ENCODE data around the gene CDC42SE2.

Gene CDC42SE2

DNA sequence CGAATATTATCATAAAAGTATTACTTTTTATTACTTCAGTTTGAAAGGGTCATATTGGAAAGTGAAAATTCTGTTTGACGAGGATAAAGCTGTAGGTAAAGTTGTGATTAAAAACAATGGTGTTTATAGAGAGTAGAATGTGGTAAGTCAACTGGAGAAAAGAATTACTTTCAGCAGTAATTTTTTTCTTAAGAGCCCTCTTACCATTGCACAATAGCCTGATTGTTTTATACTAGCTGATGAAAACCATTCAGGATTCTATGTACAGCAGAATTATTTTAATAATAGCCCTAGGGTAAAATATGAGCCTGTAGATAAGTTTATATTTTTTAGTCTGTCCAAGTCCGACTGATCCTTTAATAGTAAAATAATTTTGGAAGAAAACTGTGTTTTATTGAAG is 16.6 kb downstream of the CDC42SE2 start:
- no peak for DNase-seq

- DNase-seq = no peak
Measured at GRCh38 chr5:131281133-131281867, 17.4 kb downstream of the CDC42SE2 start.

DNA sequence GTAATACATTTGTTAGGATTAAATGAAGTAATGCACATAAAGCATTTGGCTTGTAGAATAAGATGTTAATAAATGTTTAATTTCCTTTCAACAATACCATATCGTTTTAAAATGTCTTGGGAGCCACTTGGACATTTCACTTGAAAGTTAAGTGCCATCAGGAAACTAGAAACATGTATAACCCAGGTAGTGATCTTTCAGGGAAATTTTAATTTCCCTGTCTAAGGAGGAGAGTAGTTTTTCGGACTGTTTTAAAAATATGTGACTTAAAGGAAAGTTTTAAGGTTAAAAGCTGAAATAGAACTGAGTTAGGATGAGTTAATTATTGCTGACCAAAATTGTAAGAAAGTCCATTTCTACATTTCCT is 18.0 kb downstream of the CDC42SE2 start:
- no peak for DNase-seq

DNA sequence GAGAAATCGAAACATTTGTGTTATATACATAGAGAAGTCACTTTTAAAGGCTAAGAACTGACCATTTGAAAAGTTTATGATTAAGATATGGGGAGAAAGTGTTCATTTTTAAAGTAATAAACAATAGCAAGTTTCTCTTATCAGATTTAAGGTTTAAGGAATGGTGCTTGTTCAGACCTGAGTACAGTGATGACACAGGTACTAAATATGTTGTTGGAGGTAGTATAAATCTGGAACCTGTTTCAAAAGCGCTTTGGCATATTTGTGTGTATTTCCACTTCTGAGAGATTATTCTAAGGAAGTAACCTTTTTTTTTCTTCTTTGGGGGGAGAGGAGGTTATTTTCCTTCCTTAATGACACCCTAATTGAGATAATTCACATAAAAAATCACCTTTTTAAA is 18.4 kb downstream of the CDC42SE2 start:
- no peak for DNase-seq

GRCh38 chr5:131285703-131286399 is 22.0 kb downstream of the CDC42SE2 start:
- no peak for DNase-seq

DNA sequence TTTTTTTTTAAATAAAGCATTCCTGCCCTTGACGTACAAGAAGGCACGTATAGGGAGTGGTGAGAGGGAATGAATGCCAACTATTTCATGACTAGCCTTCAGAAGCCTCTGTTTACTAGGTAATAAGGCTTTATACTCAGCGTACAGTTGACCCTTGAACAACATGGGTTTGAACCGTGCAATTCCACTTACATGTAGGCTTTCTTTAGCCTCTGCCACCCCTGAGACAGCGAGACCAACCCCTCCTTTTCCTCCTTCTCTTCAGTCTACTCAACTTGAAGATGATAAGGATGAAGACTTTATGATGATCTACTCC is 22.5 kb downstream of the CDC42SE2 start:
- DNase-seq = no peak

- DNase-seq = no peak
Measured at GRCh38 chr5:131288328-131288727, 24.5 kb downstream of the CDC42SE2 start.

DNA sequence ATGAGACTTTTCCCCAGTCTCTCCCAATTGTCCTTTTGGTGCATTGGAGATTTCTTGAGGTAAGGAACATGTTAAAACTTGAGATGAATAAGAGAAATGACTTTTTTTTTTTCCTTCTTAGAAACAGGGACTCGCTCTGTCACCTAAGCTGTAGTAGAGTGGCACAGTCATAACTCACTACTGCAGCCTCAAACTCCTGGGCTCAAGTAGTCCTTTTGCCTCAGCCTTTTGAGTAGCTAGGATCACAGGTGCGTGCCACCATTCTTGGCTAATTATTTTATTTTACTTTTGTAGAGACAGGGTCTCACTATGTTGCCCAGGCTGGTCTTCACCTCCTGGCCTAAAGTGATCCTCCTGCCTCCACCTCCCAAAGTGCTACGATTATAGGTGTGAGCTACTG is 25.9 kb downstream of the CDC42SE2 start:
- DNase-seq = no peak

GRCh38 chr5:131296213-131296672 is 32.4 kb downstream of the CDC42SE2 start:
- no peak for DNase-seq

DNA sequence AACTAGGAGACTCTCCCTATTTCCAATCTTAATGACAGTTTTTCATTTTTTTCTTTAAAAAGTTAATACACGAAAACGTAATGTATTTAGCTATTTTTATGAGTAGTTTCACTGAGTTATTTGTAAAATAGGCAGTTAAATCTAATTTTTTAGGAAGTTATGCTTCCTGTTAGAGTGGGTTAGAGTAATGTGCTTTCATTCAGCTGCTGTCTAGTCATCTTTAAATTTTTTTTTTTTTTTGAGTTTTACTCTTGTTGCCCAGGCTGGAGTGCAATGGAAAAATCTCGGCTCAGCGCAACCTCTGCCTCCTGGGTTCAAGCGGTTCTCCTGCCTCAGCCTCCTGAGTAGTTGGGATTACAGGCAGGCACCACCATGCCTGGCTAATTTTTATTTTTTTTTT is 34.0 kb downstream of the CDC42SE2 start:
- no peak for DNase-seq

GRCh38 chr5:131299465-131299864 is 35.6 kb downstream of the CDC42SE2 start:
- no peak for DNase-seq

DNA sequence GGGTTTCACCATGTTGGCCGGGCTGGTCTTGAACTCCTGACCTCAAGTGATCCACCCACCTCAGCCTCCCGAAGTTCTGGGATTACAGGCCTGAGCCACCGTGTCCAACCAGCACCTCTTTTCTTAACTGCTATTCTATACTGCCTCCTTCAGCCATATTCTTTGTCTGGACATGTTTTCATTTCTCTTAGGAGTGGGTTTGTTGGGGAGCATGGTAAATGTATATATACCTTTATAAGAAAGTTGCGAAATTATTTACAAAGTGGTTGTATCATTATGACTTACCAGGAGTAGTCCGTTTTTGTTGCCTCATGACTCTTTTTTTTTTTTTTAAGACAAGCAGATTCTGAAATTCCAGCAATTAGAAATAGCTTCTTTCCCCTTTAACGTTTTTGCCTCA is 38.7 kb downstream of the CDC42SE2 start:
- DNase-seq = no peak

DNA sequence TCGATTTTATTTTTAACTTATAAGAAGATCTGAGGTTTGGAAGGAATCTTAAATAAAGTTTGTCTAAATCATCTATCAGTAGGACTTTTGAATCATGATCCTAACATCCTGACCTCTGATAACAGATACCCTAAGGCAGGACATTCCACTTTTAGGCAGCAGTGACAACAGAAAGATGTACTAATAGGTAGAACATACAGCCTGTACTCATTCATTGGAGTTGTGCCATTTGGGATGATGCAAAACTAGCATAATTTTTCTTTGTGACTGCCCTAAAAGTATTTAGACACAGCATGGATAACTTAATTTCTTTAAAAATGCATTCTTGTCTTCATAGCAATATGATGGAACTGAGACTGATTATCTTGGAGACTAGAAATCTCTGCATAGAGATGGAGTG is 39.7 kb downstream of the CDC42SE2 start:
- DNase-seq = no peak

GRCh38 chr5:131304414-131304813 is 40.6 kb downstream of the CDC42SE2 start:
- DNase-seq = no peak

DNA sequence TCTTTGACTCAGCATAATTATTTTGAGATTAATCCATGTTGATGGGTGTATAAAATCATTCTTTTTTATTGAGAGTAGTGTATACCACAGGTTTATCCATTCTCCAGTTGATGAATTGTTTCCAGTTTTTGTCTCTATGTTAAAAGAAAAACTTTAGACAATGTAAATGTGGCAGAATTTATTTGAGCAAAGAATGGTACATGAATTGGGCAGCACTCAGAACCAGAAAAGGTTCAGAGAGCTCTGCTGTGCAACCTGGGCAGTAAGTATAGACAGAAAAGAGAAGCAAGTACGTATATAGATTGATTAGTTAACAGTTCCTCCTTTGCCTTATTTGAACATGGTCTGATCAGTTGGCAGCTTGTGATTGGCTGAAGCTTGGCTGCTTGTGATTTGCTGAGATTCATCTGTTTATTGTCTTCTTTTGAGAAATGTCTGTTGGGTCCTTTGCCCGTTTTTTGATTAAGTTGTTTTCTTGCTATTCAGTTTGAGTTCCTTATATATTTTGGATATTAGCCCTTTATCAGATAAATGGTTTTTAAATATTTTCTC is 41.4 kb downstream of the CDC42SE2 start:
- no peak for DNase-seq

DNA sequence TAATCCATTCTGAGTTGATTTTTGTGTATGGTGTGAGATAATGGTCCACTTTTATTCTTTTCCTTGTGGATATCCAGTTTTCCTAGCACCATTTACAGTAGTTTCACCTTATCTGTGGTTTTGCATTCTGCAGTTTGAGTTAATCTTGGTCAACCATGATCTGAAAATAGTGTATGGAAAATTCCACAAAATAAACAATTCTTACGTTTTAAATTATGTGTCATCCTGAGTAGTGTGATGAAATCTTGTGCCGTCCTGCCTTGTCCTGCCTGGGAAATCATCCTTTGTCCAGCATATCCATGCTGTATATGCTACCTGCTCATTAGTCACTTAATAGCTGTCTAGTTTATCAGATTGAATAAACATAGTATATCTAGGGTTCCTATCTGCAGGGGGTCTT is 42.1 kb downstream of the CDC42SE2 start:
- DNase-seq = no peak

GRCh38 chr5:131312235-131312772 is 48.5 kb downstream of the CDC42SE2 start:
- DNase-seq = peak in 1 of 4 experiments; percentile 12

- DNase-seq = no peak
Measured at GRCh38 chr5:131316026-131316425, 52.2 kb downstream of the CDC42SE2 start.

- DNase-seq = no peak
Measured at GRCh38 chr5:131316822-131317221, 53.0 kb downstream of the CDC42SE2 start.

DNA sequence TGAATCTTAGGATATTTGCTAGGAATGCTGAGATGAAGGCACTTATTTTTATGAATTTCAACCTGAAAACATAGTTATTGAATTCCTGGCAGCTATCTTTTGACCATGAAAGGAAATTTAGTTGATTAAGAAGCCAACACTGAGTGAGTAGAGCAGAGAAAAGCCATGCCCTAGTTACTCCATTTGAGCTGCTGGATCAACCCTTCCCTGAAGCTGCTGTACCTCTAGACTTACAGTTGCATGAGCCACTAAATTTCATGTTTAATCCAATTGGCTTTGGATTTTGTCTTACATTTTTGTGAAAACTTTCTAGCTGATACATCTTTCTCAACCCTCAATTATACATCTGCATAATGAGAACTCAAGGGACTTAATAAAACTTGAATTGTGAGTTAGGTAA is 54.6 kb downstream of the CDC42SE2 start:
- DNase-seq = no peak

DNA sequence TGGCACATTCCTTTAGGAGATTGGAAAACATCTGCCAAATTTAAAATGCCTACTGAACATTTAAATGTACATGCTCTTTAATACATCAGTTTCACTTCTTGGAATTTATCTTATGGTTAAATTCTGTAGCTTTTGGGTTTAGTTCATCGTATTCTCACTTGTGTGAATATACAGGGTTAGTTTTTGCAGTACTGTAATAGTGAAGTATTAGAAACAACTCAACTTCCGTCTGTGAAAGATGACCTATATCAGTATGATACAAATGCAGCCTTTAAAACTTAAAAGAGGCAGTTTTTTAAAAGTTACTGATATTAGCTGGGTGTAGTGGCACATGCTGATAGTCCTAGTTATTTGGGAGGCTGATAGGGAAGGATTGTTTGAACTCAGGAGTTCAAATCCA is 57.2 kb downstream of the CDC42SE2 start:
- DNase-seq = no peak

DNA sequence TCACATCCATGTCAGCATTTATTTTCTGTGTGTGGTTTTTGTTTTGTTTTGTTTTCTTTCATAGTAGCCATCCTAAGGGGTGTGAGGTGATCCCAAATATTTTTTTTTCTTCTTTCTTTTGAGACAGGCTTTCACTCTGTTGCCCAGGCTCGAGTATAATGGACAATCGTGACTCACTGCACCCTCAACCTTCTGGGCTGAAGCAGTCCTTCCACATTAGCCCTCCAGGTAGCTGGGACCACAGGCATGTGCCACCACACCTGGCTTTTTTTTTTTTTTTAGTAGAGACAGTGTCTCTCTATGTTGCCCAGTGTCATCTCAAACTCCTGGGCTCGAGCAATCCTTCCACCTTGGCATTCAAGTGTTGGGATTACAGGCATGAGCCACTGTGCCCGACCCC is 59.1 kb downstream of the CDC42SE2 start:
- no peak for DNase-seq

DNA sequence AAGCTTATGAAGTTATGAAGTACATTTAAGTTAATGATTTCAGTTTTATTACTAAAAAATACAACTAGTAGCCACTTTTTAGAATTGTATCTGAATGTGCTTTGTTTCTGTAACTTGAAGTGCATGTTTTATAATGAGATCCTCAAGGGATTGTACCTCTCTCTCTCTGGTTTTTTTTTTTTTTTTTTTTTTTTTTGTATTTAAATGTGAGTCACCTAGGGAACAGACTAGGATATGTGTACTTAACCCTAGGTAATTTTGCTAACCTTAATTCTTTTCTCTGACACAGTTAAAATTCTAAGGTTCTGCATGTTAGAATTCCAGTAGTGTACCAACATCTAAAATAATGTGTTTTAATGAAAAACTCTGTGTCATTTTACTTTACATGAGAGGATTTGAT is 59.5 kb downstream of the CDC42SE2 start:
- no peak for DNase-seq

DNA sequence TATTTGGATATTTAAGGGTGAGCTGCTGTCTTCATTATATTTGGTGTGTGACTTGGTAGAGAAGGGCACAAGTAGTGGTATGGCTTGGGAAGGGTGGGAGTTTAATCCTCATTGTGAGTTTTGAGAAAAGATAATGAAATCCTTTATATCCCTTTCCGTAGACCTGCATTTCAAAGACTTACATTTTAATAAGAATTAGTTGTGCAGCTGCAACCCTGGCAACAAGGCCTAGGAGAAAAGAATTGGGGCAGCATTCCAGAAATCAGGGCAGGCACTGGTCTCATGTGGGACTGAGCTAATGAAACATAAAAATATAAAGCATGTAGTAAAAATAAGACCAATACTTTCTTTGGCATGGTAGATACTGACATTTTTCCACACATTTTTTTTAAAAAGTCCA is 60.5 kb downstream of the CDC42SE2 start:
- DNase-seq = no peak

Measured in activated naive CD4-positive, alpha-beta T cell (primary cell).